Fibroblast of pulmonary artery (primary cell): ENCODE data around the gene LARP4B.

Experiments used
- DNase-seq: peaks from one replicate; pipeline ENCODE4 v3.0.0-alpha.2; 2010; ENCODE audit warnings: low read depth
- H3K4me3 ChIP-seq: replicated peaks from 2 replicates; pipeline ENCODE4 v1.5.1; 2011; ENCODE audit warnings: low read depth, mild to moderate bottlenecking, control low read depth, low read length, moderate library complexity
- CTCF ChIP-seq: IDR thresholded peaks from 2 replicates; pipeline ENCODE4 v1.5.1; 2011; ENCODE audit warnings: mild to moderate bottlenecking, control low read depth, low read length, inconsistent platforms; ENCODE audit errors: missing control alignments

Gene LARP4B

DNA sequence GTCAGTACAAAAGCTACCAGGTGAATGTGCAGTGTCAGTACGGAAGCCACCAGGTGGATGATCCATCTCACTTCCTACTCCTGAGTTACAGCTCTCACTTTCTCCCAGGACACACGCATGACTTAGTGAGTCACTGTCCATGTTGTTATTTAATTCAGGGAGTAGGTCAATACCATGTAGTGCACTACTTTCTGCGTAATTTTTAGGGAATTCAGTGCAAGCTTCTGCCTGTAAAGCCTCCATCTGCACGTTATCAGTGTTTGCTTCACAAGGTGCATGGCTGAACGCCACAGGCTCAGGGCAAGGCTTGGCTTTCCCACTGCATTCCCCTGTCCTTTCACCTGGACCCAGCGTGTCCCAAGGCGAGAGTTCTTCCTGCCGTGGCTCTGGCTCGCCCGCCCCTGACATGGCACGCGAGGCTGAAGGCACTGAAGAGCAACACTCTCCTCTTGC, 59.5 kb downstream of the LARP4B start:
- H3K4me3 ChIP-seq, result no peak overlapping the region
- no peak for DNase-seq
- no peak for TF ChIP-seq CTCF

- no peak for DNase-seq
- TF ChIP-seq CTCF, result no peak
- no peak overlapping the region for H3K4me3 ChIP-seq
Measured at GRCh38 chr10:870564-871166, 60.8 kb downstream of the LARP4B start.

DNA sequence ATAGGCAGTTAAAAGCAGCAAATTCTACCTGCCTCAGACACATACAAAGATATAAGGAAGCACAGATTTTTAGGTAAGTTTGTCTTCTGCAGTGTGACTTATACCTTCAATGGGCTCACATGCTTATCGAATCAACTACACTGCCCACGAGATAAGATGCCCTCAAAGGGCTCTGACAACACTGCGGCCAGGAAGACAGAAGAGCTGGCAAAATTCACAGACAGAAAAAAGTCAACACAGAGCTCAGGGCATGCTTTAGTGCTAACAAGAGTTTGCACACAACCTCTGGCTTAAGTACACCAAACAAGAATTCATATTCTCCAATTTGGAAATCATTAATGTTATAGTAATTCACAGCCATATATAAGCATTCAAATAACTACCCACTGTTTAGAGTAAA, 62.3 kb downstream of the LARP4B start:
- TF ChIP-seq CTCF, result no peak
- no peak for DNase-seq
- H3K4me3 ChIP-seq, result no peak overlapping the region

DNA sequence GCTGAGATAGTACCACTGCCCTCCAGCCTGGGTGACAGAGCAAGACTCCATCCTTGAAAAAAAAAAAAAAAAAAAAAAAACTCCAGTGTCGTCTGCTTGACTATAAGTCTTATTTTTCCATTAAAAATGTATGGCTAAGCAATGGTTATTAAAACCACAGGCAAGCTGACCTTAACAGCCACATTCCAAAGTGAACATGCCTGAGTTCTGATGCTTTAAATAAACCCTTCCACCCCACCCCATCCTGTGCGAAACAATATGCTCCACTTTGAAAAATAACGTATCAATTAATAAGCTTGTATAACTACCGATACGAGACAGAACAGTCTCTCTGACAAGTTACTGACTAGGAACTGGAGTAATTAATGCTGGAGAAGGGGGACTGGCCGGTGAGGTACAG, 63.7 kb downstream of the LARP4B start:
- H3K4me3 ChIP-seq, result no peak overlapping the region
- DNase-seq, result no peak
- no peak for TF ChIP-seq CTCF

DNA sequence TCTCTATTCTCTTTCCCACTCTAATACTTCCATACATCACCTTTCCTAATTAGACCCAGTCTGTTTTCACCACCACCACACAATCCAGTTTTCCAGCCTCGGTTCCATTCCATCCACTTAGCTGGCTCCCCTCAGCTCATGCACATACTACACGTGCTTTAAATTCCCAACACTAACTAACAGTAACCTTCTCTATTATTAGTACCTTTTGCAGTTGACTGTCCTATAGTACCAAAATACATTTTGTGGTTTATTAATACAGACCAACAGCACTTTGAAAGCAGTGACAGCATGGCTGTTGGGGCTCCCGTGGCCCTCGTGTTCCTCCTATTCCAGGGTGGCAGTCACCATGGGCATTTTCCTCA, 64.9 kb downstream of the LARP4B start:
- no peak for TF ChIP-seq CTCF
- H3K4me3 ChIP-seq, result no peak overlapping the region
- DNase-seq, result no peak

DNA sequence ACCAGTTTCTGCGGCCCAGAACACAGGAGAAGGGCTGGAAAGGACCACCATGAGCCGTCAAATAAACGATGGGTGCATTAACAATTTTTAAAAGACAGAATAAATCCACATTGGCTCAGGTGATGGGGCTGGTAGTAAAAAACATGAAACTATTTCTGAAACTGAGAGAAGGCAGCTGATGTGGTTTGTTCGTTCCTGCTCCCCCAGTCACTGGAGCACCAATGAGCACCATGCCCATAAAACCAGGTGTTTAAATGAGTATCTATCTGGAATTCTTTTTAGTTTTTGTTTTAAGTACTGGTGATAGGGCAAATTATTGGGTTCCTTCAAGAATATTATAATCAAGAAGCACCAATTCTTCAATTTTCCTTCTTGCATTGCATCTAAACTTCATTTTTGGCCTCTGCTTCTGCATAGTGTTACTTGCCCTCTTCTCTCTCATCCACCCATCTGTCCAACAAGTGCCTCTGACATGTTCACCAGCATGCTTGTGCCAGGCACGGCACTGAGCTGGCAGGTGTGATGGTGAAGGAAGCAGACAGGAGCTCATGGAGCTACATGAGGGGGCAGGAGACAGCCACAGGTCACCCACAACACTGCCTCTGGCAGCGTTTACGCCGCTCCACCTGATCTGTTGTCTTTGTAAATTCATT, 65.5 kb downstream of the LARP4B start:
- no peak for DNase-seq
- H3K4me3 ChIP-seq, result no peak overlapping the region
- no peak for TF ChIP-seq CTCF

DNA sequence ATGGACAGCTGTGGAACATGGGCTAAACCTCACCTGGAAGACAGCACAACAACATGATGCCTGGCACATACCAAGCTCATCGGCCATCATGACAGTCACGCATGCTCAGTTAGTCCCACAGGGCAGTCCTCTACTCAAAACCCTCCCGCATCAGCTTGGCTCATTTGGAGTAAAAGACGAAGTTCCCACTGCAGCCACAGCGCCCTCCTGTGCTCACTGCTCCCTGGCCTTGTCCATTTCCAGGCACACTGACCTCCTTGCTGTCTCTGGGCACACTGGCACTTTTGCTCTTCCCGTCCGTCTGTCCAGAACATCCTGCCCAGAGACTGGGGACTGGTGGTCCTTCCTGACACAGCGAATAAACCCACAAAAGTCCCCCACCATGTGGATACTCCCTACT, 66.2 kb downstream of the LARP4B start:
- no peak for DNase-seq

More for the DNA sequence above, 66.2 kb downstream of the LARP4B start:
- TF ChIP-seq CTCF, result no peak
- H3K4me3 ChIP-seq, result no peak overlapping the region
